HL-60 (cell line): ENCODE measurements around the gene CHML.

ENCODE experiments used
- DNase-seq, 2 experiments: peaks; one replicate each; pipeline ENCODE4 v3.0.0-alpha.2; 2010 to 2020; ENCODE audit warnings: low read depth in 1 of 2, low spot score in 1 of 2
- H3K27ac ChIP-seq: fragments of 250-450 bp; sonication (Bioruptor Pico); replicated peaks from 2 replicates; pipeline ENCODE4 v1.5.1; 2020; ENCODE audit warnings: mild to moderate bottlenecking, moderate library complexity
- H3K27me3 ChIP-seq: fragments of 250-450 bp; sonication (Bioruptor Pico); 2 replicates; pipeline ENCODE4 v1.5.1; 2021; ENCODE audit warnings: mild to moderate bottlenecking, moderate library complexity; ENCODE audit not compliant: insufficient read depth, poor library complexity, severe bottlenecking
- H3K4me3 ChIP-seq: replicated peaks from 2 replicates; pipeline ENCODE4 v1.5.1; 2011; ENCODE audit warnings: mild to moderate bottlenecking, control low read depth, low read length; ENCODE audit not compliant: insufficient read depth
- GABPA ChIP-seq: IDR thresholded peaks from 2 replicates; pipeline ENCODE4 v1.6.1; 2012; ENCODE audit warnings: low read depth
- POLR2AphosphoS5 ChIP-seq: IDR thresholded peaks from 2 replicates; pipeline ENCODE4 v1.6.1; 2012; ENCODE audit warnings: low read depth
- REST ChIP-seq: IDR thresholded peaks from 2 replicates; pipeline ENCODE4 v1.6.1; 2012; ENCODE audit warnings: low read depth; ENCODE audit not compliant: insufficient replicate concordance
- SPI1 ChIP-seq: IDR thresholded peaks from 2 replicates; pipeline ENCODE4 v1.6.1; 2012; ENCODE audit warnings: low read depth, mild to moderate bottlenecking, borderline replicate concordance
- TF ChIP-seq, protein P1 (sequence below): IDR thresholded peaks from one replicate; pipeline ENCODE4 v1.5.1; 2011; ENCODE audit warnings: low read length, control low read depth, inconsistent platforms; ENCODE audit not compliant: insufficient read depth

Gene CHML

GRCh38 chr1:241592273-241592958 is 47.8 kb downstream of the CHML start:
- H3K27ac ChIP-seq: no peak overlapping the region
- H3K4me3 ChIP-seq: no peak overlapping the region
- no peak for DNase-seq
- no peaks in the 10 kb centered on the region for H3K27me3 ChIP-seq
- TF ChIP-seq, protein P1, sequence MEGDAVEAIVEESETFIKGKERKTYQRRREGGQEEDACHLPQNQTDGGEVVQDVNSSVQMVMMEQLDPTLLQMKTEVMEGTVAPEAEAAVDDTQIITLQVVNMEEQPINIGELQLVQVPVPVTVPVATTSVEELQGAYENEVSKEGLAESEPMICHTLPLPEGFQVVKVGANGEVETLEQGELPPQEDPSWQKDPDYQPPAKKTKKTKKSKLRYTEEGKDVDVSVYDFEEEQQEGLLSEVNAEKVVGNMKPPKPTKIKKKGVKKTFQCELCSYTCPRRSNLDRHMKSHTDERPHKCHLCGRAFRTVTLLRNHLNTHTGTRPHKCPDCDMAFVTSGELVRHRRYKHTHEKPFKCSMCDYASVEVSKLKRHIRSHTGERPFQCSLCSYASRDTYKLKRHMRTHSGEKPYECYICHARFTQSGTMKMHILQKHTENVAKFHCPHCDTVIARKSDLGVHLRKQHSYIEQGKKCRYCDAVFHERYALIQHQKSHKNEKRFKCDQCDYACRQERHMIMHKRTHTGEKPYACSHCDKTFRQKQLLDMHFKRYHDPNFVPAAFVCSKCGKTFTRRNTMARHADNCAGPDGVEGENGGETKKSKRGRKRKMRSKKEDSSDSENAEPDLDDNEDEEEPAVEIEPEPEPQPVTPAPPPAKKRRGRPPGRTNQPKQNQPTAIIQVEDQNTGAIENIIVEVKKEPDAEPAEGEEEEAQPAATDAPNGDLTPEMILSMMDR: no peak
- TF ChIP-seq SPI1: no peak
- TF ChIP-seq GABPA: no peak
- no peak for TF ChIP-seq POLR2AphosphoS5
- TF ChIP-seq REST: no peak

- Histone ChIP-seq H3K27ac (no peak overlapping the region), H3K27me3 (no peaks in the 10 kb centered on the region), H3K4me3 (no peak overlapping the region)
- no peak for DNase-seq
- TF ChIP-seq GABPA (no peak), SPI1 (no peak), REST (no peak), POLR2AphosphoS5 (no peak)
- TF ChIP-seq, protein P1: no peak
Measured at GRCh38 chr1:241591736-241592135, 48.4 kb downstream of the CHML start.

DNA sequence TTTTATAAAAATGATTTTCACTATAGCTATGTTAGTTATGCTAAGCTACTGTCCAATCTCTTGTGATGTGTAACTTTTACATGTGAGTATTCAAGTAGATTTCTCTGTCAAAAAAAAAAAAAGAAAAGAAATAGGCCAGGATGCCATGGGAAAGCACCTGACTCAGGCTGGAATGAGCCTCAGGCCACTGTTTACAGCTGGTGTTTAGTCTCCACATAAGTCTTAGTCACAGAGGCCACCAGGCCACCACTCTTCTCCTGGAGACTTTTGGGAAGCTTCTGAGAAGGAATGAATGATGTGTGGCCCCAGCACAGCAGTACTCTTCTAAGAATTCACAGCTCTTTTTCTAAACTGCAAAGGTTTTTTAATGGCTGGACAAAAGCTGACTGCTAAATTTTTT is 48.9 kb downstream of the CHML start:
- H3K27me3 ChIP-seq: no peaks in the 10 kb centered on the region
- no peak overlapping the region for H3K27ac ChIP-seq
- H3K4me3 ChIP-seq: no peak overlapping the region
- TF ChIP-seq GABPA (no peak), SPI1 (no peak), REST (no peak), POLR2AphosphoS5 (no peak)
- TF ChIP-seq, protein P1: no peak
- DNase-seq: no peak
